Central memory CD8-positive, alpha-beta T cell (primary cell): Measurements from ENCODE around the gene PRAMEF18.
"Not testable (repeated sequence)": the region's sequence is repeated elsewhere in the genome, so short reads cannot be mapped to it uniquely, and the experiment has no call there.

Experiments
- ATAC-seq: fragments of 150-1000 bp; cut with Tn5 transposase; replicated peaks from 2 replicates; pipeline ENCODE4 v1.10.0; 2022; ENCODE audit warnings: mild to moderate bottlenecking, moderate FRiP score, moderate number of reproducible peaks; ENCODE audit not compliant: poor library complexity, severe bottlenecking; ENCODE audit errors: extremely low read depth
- DNase-seq, 2 donors: peaks; one replicate each; pipeline ENCODE4 v3.0.0; 2021; ENCODE audit warnings: low spot score in 2 of 2
- H3K27ac Mint-ChIP-seq: one replicate; pipeline ENCODE4 v1.8.0; 2022; ENCODE audit warnings: low read depth, mild to moderate bottlenecking, moderate library complexity, mixed read lengths
- H3K27me3 Mint-ChIP-seq: one replicate; pipeline ENCODE4 v1.8.0; 2022; ENCODE audit warnings: mixed read lengths
- H3K36me3 Mint-ChIP-seq: one replicate; pipeline ENCODE4 v1.8.0; 2022; ENCODE audit warnings: mild to moderate bottlenecking, moderate library complexity, mixed read lengths; ENCODE audit not compliant: insufficient read depth
- H3K4me1 Mint-ChIP-seq: one replicate; pipeline ENCODE4 v1.8.0; 2022; ENCODE audit warnings: mixed read lengths
- H3K4me3 Mint-ChIP-seq: one replicate; pipeline ENCODE4 v1.8.0; 2022; ENCODE audit warnings: mild to moderate bottlenecking, moderate library complexity, mixed read lengths
- H3K9me3 Mint-ChIP-seq: one replicate; pipeline ENCODE4 v1.8.0; 2022; ENCODE audit warnings: mixed read lengths

PRAMEF18 gene, protein sequence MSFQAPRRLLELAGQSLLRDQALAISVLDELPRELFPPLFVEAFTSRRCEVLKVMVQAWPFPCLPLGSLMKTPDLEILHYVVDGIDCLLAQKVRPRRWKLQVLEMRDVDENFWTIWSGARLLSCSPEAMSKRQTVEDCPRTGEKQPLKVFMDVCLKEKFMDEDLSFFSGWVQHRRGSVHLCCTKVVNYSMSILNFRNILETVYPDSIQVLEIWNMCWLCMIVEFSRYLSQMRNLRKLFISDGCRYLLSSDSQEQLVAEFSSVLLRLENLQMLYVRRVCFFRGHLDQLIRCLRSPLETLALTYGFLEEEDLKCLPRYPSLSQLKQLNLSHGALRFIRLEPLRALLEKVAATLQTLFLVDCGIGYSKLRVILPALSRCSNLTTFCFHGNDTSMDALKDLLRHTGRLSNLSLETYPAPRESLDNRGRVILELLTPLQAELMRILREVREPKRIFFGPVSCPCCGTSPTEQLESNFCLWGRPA

DNA sequence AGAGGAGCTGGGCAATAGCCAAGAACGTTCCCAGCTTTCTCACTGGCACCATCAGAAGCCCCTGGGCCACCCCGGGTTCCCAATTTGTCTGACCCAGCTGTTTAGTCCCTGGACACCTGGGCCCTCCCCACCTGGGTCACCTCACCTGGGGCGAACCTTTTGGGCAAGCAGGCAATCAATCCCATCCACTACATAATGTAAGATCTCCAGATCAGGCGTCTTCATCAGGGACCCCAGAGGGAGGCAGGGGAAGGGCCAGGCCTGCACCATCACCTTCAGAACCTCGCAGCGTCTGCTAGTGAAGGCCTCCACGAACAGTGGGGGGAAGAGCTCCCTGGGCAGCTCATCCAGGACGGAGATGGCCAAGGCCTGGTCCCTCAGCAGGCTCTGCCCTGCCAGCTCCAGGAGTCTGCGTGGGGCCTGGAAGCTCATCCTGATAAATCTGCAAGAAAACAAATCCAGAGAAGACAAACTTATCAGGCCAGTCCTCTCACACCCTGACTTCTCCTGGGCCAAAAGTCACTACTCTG, at the start of gene PRAMEF18:
TSS of gene PRAMEF18 (minus strand) at position 480 of the 530 bp plus-strand sequence. CDS start at position 432, 48 bp downstream.
- H3K27ac Mint-ChIP-seq, H3K4me1 Mint-ChIP-seq, H3K36me3 Mint-ChIP-seq, ATAC-seq, H3K9me3 Mint-ChIP-seq, H3K4me3 Mint-ChIP-seq: not testable (repeated sequence)
- peaks cover 34% of the 10 kb centered on the region for H3K27me3 Mint-ChIP-seq
- peak in 1 of 2 donors; percentile 9 for DNase-seq

DNA sequence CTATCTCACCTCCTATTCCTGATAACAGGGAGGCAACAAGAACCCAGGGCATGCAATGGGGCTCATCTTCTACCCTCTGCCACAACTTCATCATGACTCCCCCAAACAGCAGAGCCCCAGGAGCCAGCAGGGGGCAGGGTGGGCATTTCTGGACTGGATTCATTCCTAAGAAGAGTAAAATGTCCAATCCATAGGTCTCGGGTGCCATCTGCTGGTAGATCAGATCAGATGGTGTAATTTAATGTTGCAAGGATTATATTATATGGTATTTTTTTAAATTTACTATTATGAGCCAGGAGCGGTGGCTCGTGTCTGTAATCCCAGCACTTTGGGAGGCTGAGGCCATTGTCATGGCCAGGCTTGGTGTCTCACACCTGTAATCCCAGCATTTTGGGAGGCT, 39.2 kb upstream of the PRAMEF18 start:
- H3K27me3 Mint-ChIP-seq, H3K27ac Mint-ChIP-seq, H3K9me3 Mint-ChIP-seq, DNase-seq, H3K4me3 Mint-ChIP-seq, H3K36me3 Mint-ChIP-seq, ATAC-seq, H3K4me1 Mint-ChIP-seq: not testable (repeated sequence)

DNA sequence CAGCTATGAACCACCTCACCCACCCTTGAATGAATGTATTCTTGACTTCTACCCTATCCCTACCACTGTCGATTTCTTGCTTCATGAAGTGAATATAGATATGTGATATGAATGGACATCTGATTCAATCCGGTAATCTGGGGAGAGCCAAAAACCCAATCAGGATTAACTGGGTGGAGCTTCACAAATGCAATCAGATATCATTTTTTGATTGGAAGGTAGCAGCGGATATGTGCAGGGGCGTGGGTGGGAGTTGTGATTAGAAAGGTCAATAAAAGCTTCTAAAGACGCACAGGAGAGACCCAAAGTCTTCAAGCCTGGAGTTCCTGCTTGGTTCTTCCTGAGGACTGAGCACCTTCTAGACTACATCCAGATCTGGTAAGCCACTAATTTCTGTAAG, 27.9 kb upstream of the PRAMEF18 start, which contains the start of gene PRAMEF5:
TSS of gene PRAMEF5 (plus strand) at position 301 of the 400 bp plus-strand sequence. CDS start 5,071 bp downstream, outside the sequence.
- DNase-seq, H3K27ac Mint-ChIP-seq, ATAC-seq, H3K4me3 Mint-ChIP-seq, H3K36me3 Mint-ChIP-seq, H3K9me3 Mint-ChIP-seq, H3K27me3 Mint-ChIP-seq, H3K4me1 Mint-ChIP-seq: not testable (repeated sequence)

DNA sequence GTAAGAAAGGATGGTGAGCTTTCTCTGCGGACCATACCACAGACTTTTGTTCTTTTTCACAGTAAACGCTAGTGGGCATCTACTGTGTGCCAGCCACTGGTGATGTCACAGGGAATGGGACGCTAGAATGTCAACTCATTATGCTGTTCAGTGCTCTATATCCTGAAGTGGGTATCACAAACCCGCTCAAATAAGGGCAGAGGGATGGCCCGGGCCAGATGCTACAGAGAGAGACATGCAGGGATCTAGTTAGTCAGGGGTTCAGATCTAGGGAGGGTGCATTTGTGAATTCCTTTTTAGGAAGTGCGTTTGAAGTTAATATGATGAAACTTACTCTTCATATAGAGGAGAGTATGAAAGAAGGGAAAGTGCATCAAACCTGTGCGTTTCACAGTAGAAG, 21.2 kb upstream of the PRAMEF18 start:
- H3K36me3 Mint-ChIP-seq, H3K4me3 Mint-ChIP-seq, H3K9me3 Mint-ChIP-seq, H3K4me1 Mint-ChIP-seq, H3K27ac Mint-ChIP-seq, DNase-seq, ATAC-seq: not testable (repeated sequence)
- H3K27me3 Mint-ChIP-seq, result peaks cover 19% of the 10 kb centered on the region

DNA sequence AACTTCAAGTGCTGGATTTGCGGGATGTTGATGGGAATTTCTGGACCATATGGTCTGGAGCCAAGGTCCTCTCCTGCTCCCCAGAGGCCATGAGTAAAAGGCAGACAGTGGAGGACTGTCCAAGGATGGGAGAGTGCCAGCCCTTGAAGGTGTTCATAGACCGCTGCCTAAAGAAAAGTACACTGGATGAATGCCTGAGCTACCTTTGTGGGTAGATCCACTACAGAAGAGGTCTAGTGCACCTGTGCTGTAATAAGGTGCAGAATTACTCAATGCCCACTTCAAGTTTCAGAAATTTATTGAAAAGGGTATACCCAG, 20.6 kb upstream of the PRAMEF18 start:
- not testable (repeated sequence) for H3K9me3 Mint-ChIP-seq, H3K4me3 Mint-ChIP-seq, H3K27ac Mint-ChIP-seq, H3K4me1 Mint-ChIP-seq, DNase-seq, H3K36me3 Mint-ChIP-seq, ATAC-seq
- peaks cover 19% of the 10 kb centered on the region for H3K27me3 Mint-ChIP-seq

DNA sequence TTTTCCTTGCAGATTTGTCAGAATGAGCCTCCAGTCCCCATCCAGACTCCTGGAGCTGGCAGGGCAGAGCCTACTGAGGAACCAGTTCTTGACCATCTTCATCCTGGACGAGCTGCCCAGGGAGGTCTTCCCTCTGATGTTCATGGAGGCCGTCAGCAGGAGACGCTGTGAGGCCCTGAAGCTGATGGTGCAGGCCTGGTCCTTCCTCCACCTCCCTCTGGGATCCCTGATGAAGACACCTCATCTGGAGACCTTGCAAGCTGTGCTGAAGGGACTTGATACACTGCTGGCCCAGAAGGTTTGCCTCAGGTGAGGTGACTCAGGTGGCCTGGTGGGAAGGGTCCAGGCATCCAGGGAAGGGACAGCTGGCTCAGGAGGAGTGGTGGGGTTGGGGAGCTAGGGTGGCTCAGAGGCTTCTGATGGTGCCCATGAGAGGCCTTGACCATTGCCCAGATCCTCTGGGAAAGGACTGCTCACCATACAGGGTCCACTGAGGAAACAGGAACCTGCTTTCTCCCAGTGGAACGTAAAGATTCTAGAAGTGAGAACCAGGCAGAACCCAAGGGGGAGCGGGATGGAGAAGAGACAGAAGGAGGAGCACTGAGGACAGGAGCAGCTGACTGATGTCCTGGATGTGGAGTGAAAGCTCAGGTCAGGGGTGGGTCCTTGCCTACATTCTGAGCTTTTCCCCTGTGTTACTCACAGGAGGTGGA, 20.0 kb upstream of the PRAMEF18 start:
- H3K27me3 Mint-ChIP-seq, result peaks cover 19% of the 10 kb centered on the region
- ATAC-seq, H3K36me3 Mint-ChIP-seq, H3K4me3 Mint-ChIP-seq, H3K27ac Mint-ChIP-seq, H3K4me1 Mint-ChIP-seq, H3K9me3 Mint-ChIP-seq, DNase-seq: not testable (repeated sequence)

DNA sequence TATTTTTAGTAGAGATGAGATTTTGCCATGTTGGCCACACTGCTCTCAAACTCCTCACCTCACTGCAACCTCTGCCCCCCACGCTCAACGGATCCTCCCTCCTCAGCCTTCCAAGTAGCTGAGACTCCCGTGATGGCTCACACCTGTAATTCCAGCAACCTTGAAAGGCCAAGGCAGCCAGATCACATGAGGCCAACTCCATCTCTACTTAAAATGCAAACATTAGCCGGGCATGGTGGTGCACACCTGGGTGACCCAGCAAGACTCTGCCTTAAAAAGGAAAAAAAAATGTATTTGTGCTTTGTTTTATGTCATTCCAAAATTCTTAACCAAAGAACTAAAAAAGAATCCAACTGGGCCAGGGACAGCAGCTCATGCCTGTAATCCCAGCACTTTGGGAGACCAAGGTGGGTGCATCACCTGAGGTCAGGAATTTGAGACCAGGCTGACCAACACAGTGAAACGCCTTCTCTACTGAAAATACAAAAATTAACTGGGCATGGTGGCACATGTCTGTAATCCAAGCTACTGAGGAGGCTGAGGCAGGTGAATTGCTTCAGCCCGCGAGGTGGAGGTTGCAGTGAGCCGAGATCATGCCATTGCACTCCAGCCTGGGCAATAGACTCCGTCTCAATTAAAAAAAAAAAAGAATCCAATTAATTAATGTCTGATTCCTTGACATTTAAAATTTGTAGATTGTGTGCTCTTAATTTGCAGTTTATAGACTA, 17.7 kb upstream of the PRAMEF18 start:
- not testable (repeated sequence) for H3K36me3 Mint-ChIP-seq, ATAC-seq, H3K4me1 Mint-ChIP-seq, H3K4me3 Mint-ChIP-seq, H3K9me3 Mint-ChIP-seq
- Mint-ChIP-seq H3K27ac (peak overlapping the region; percentile 2), H3K27me3 (peaks cover 19% of the 10 kb centered on the region)
- DNase-seq, result peak in 1 of 2 donors; percentile 5

DNA sequence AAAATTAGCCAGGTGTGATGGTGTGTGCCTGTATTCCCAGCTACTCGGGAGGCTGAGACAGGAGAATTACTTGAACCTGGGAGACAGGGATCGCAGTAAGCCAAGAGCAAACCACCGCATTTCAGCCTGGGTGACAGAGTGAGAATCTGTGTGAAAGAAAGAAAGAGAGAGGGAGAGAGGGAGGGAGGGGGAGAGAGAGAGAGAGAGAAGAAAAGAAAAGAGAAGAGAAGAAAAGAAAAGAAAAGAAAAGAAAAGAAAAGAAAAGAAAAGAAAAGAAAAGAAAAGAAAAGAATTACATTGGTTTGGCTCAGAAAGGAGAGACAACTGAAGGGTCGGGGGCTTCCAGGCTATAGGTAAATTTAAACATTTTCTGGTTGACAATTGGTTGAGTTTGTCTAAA, 13.7 kb upstream of the PRAMEF18 start:
- not testable (repeated sequence) for H3K27ac Mint-ChIP-seq, H3K9me3 Mint-ChIP-seq

DNA sequence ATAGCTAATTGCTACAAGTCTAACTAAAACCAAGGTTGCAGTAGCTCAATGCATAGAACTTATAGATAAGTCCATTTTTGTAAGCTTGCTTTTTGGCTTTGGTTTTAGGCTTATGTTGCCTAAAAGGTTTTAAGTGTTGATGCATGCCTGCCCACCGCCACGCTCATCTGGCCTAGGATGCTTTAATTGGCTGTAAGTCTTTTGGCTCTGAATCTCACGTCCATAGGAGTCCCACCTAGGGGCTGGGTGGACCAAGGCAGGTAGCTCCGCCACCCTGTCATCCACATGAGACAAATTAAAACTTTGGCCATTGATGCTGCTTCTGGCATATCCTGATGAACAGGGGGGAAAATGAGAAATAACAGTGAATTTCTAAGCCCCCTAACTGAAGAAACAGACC, 11.6 kb upstream of the PRAMEF18 start:
- H3K27ac Mint-ChIP-seq, H3K9me3 Mint-ChIP-seq, ATAC-seq, H3K4me1 Mint-ChIP-seq, H3K36me3 Mint-ChIP-seq, DNase-seq, H3K4me3 Mint-ChIP-seq: not testable (repeated sequence)
- H3K27me3 Mint-ChIP-seq, result peaks cover 15% of the 10 kb centered on the region

More for the DNA sequence above, 13.7 kb upstream of the PRAMEF18 start:
- H3K4me1 Mint-ChIP-seq, H3K36me3 Mint-ChIP-seq, H3K4me3 Mint-ChIP-seq, DNase-seq, ATAC-seq: not testable (repeated sequence)
- H3K27me3 Mint-ChIP-seq, result peaks cover 10% of the 10 kb centered on the region

DNA sequence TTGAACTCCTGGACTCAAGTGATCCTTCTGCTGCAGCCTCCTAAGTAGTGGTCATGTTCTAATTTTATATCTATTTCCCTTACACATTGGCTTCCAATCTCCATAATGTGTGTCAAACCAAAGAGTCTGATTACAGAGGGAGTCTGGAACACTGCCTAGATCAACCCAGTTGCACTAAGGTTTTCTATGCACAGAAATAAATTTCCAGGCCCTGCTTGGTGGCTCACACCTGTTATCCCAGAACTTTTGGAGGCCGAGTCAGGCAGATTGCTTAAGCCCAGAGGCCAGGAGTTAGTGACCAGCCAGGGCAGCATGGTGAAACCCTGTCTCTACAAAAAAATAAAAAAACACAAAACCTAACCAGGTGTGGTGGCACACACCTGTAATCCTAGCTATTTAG, 8.1 kb upstream of the PRAMEF18 start:
- H3K9me3 Mint-ChIP-seq, H3K36me3 Mint-ChIP-seq, H3K27ac Mint-ChIP-seq, H3K4me1 Mint-ChIP-seq, ATAC-seq, H3K4me3 Mint-ChIP-seq: not testable (repeated sequence)
- DNase-seq, result peak in 1 of 2 donors; percentile 6
- peaks cover 20% of the 10 kb centered on the region for H3K27me3 Mint-ChIP-seq

DNA sequence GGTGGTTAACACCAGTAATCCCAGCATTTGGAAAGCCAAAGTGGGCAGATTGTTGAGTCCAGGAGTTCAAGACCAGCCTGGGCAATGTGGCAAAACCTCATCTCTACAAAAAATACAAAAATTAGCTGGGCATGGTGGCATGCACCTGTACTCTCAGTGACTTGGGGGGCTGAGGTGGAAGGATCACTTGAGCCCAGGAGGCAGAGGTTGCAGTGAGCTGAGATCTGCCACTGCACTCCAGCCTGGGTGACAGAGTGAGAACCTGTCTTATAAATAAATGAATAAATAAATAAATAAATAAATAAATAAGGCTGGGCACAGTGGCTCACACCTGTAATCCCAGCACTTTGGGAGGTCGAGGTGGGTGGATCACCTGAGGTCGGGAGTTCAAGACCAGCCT, 6.1 kb upstream of the PRAMEF18 start:
- not testable (repeated sequence) for H3K9me3 Mint-ChIP-seq, H3K4me1 Mint-ChIP-seq, H3K27ac Mint-ChIP-seq, H3K36me3 Mint-ChIP-seq, ATAC-seq, H3K4me3 Mint-ChIP-seq, DNase-seq
- peaks cover 27% of the 10 kb centered on the region for H3K27me3 Mint-ChIP-seq

DNA sequence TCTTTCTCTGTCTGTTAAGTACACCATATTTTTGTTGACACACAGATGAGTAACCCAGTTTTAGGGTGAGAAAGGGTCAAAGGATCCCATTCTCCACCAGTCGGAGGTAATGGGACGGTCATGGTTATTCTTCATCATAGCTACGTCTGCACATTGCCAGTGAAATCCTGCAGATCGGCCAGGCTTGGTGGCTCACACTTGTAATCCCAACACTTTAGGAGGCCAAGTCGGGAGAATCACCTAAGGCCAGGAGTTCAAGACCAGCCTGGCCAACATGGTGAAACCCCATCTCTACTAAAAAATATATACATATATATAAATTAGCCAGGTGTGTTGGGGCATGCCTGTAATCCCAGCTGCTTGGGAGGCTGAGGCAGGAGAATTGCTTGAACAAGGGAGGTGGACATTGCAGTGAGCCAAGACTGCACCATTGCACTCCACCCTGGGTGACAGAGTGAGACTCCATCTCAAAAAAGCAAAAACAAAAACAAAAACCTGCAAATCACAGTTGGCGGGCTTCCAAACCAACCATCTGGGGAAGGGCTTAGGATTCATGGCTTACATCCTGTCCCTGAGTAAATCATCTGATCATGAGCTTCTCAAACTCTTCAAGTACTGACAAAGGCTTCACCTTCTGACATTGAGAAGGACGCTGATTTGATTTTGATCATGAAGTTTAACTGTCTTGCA, 5.3 kb upstream of the PRAMEF18 start:
- peak in 1 of 2 donors; percentile 6 for DNase-seq
- ATAC-seq, H3K4me1 Mint-ChIP-seq, H3K36me3 Mint-ChIP-seq, H3K9me3 Mint-ChIP-seq, H3K4me3 Mint-ChIP-seq, H3K27ac Mint-ChIP-seq: not testable (repeated sequence)
- peaks cover 33% of the 10 kb centered on the region for H3K27me3 Mint-ChIP-seq
